Esophagus muscularis mucosa (tissue), 4 donors: ENCODE measurements around the gene TEDDM1. TPM values are rescaled to one million over a fixed set of nuclear protein-coding genes. Genes with fewer than 3 reads are reported as not detected.

Source experiments
- DNase-seq: peaks from one replicate; pipeline ENCODE4 v3.0.0-alpha.2; 2017; ENCODE audit errors: extremely low spot score
- H3K27ac ChIP-seq, 4 donors: fragments of 200-600 bp; sonication (generic); replicated peaks in 1 of 4; 1 replicate in 3 of 4; 2 replicates in 1 of 4; pipeline ENCODE4 v1.5.1; 2016 to 2019; ENCODE audit warnings: mild to moderate bottlenecking in 1 of 4
- H3K27me3 ChIP-seq, 4 donors: fragments of 200-600 bp; sonication (generic); one replicate each; pipeline versions ENCODE4 v1.5.1 to v1.6.0; 2016 to 2019
- H3K36me3 ChIP-seq, 4 donors: fragments of 200-600 bp; sonication (generic); one replicate each; pipeline ENCODE4 v1.5.1; 2016 to 2019
- H3K4me1 ChIP-seq, 4 donors: fragments of 200-600 bp; sonication (generic); one replicate each; pipeline ENCODE4 v1.5.1; 2016 to 2019
- H3K4me3 ChIP-seq, 4 donors: fragments of 200-600 bp; sonication (generic); 1 replicate in 2 of 4; 2 replicates in 2 of 4; pipeline ENCODE4 v1.5.1; 2016 to 2019; ENCODE audit warnings: mild to moderate bottlenecking in 4 of 4, moderate library complexity in 1 of 4
- H3K9me3 ChIP-seq, 4 donors: fragments of 200-600 bp; sonication (generic); 1 replicate in 3 of 4; 2 replicates in 1 of 4; pipeline ENCODE4 v1.5.1; 2016 to 2019
- CTCF ChIP-seq, 3 experiments: fragments of 200-600 bp in 2 of 3; fragments of 450-650 bp in 1 of 3; sonication (generic) in 2 of 3; IDR thresholded peaks; one replicate each; pipeline ENCODE4 v1.5.1; 2017 to 2019; ENCODE audit warnings: antibody characterized with exemption in 3 of 3, mild to moderate bottlenecking in 2 of 3, moderate library complexity in 1 of 3
- EP300 ChIP-seq: sonication (generic); formaldehyde crosslinking; IDR thresholded peaks from one replicate; pipeline ENCODE4 v1.6.1; 2017; ENCODE audit warnings: antibody characterized with exemption
- POLR2A ChIP-seq: fragments of 450-650 bp; IDR thresholded peaks from one replicate; pipeline ENCODE4 v1.6.1; 2017; ENCODE audit warnings: antibody characterized with exemption, moderate library complexity, mild to moderate bottlenecking, low read depth
- POLR2AphosphoS5 ChIP-seq, 2 donors: sonication (generic); formaldehyde crosslinking; IDR thresholded peaks; one replicate each; pipeline ENCODE4 v1.6.1; 2017; ENCODE audit warnings: antibody characterized with exemption in 2 of 2
- WGBS: methylation state at CpG from one replicate; pipeline ENCODE4 v1.1.5; 2018; 5-methylcytosine and 5-hydroxymethylcytosine counted together
- intact Hi-C: fragments of 100-400 bp; cut with DNase I; formaldehyde crosslinking; loops from one replicate; pipeline ENCODE4 v1.15.1; 2023
- total RNA-seq, 4 donors: library from RNA; depleted of rRNA; stranded (reverse); fragments of >200 nt; gene quantifications; one replicate each; pipeline versions ENCODE4 v1.1.0 to v1.2.1, GENCODE V29; 2016

Gene TEDDM1
- total RNA-seq, 4 donors from 2014 or later, result not detected

GRCh38 chr1:182348961-182349747 lies 51.3 kb downstream of the TEDDM1 start:
- Histone ChIP-seq H3K9me3 (no peaks in the 10 kb centered on the region), H3K27me3 (no peaks in the 10 kb centered on the region), H3K4me1 (peaks cover 17 to 55% (median 49%) of the 10 kb centered on the region in 4 donors), H3K4me3 (no peak overlapping the region), H3K36me3 (no peaks in the 10 kb centered on the region), H3K27ac (peak overlapping the region; percentile 79 to 83 (median 80))
- DNase-seq, result no peak
- 68% methylated on average over 4 of the region's 6 CpGs for WGBS
- TF ChIP-seq CTCF (IDR thresholded peaks at IDR 0.05) (no peak), POLR2A (no peak), POLR2AphosphoS5 (IDR thresholded peaks at IDR 0.05) (peak; percentile 86), EP300 (peak; percentile 93)
- intact Hi-C loops, result loop anchor here (2.0 to 5.0 kb wide), 2 partner anchors 33 to 58 kb away; no protein-coding TSS in a partner anchor

Other genes with a start within 250 kb of the TEDDM1 start
- gene GLUL, start 8.9 kb downstream of the TEDDM1 start, total RNA-seq, result 1,000 to 10,000 TPM; 2,071 to 4,011 (median 3,051) TPM
- not detected for gene RGSL1, start 49.5 kb upstream of the TEDDM1 start, total RNA-seq
- 10 to 100 TPM in 1 of 4 donors, 1 to 10 TPM in 3; 6.0 to 10.8 (median 9.0) TPM for gene RNASEL, start 188.6 kb upstream of the TEDDM1 start, total RNA-seq
- gene RGS16, start 203.7 kb upstream of the TEDDM1 start, total RNA-seq, result 10 to 100 TPM in 1 of 4 donors, 1 to 10 TPM in 2, under 1 TPM in 1; 0.83 to 19.7 (median 2.2) TPM